Measurements from ENCODE around the gene FCHSD2. TPM values are rescaled to one million over a fixed set of nuclear protein-coding genes. Genes with fewer than 3 reads are reported as not detected.

The FCHSD2 gene
- total RNA-seq, 1 donor from 2014 or later = 18.9 TPM

DNA sequence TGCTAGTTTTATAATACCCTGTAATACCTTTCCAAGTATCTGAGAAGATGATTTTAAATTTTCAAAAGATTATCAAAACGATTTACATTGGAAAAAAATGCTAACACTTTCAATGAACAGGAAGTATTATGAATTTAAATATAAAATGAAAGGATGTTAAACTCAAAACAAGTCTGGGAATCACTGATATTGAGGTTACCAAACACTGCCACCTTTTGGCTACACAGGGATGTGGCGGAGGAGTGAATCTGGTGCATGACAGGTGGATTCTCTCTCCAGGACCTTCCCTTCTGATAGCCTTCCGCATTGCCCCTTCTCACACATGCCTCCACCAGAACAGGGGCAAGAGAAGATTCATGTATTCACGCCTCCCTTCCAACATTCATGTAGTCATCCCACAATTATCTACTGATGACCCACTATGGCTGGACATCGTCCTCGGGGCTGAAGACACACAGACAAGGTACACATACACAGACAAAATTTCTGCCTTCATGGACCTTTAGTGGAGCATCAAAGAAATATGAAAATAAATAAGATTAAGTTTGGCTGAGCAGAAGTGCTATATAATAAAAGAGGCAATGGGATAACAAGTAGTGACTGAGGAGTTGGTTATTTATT, 293.2 kb downstream of the FCHSD2 start:
- H3K4me3 Mint-ChIP-seq (ENCODE audit: unreplicated experiment) = no peak overlapping the region
- no peak overlapping the region for H3K9ac ChIP-seq (ENCODE audit: low read length)
- no peaks in the 10 kb centered on the region for H3K9me3 ChIP-seq (ENCODE audit: insufficient read depth, low read depth, low read length)
- no peak for FAIRE-seq
- H2AFZ ChIP-seq (ENCODE audit: low read depth, low read length) = no peak overlapping the region
- H3K36me3 ChIP-seq (ENCODE audit: insufficient read depth, low read length) = no peaks in the 10 kb centered on the region
- no peak overlapping the region for H3K4me2 ChIP-seq (ENCODE audit: low read length)
- no peak for DNase-seq (ENCODE audit: low read depth)
- no peaks in the 10 kb centered on the region for H3K9me3 Mint-ChIP-seq (ENCODE audit: unreplicated experiment)
- H3K27ac ChIP-seq (ENCODE audit: low read depth, low read length) = no peak overlapping the region
- H3K4me1 ChIP-seq (ENCODE audit: insufficient read depth, low read length) = no peaks in the 10 kb centered on the region
- peaks cover 4% of the 10 kb centered on the region for H3K36me3 Mint-ChIP-seq (ENCODE audit: low read depth, unreplicated experiment)
- no peaks in the 10 kb centered on the region for H3K27me3 Mint-ChIP-seq (ENCODE audit: low read depth, unreplicated experiment)
- H3K79me2 ChIP-seq (ENCODE audit: insufficient read depth, low read length) = no peaks in the 10 kb centered on the region
- TF ChIP-seq, protein P1, sequence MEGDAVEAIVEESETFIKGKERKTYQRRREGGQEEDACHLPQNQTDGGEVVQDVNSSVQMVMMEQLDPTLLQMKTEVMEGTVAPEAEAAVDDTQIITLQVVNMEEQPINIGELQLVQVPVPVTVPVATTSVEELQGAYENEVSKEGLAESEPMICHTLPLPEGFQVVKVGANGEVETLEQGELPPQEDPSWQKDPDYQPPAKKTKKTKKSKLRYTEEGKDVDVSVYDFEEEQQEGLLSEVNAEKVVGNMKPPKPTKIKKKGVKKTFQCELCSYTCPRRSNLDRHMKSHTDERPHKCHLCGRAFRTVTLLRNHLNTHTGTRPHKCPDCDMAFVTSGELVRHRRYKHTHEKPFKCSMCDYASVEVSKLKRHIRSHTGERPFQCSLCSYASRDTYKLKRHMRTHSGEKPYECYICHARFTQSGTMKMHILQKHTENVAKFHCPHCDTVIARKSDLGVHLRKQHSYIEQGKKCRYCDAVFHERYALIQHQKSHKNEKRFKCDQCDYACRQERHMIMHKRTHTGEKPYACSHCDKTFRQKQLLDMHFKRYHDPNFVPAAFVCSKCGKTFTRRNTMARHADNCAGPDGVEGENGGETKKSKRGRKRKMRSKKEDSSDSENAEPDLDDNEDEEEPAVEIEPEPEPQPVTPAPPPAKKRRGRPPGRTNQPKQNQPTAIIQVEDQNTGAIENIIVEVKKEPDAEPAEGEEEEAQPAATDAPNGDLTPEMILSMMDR (IDR thresholded peaks at IDR 0.05; ENCODE audit: insufficient read depth, low read depth, low read length) = peak; percentile 71
- TF ChIP-seq EZH2 (IDR thresholded peaks at IDR 0.05; ENCODE audit: insufficient read depth, low read length) = no peak
- H3K27me3 ChIP-seq (ENCODE audit: insufficient read depth, low read length) = no peaks in the 10 kb centered on the region
- H3K4me3 ChIP-seq (ENCODE audit: insufficient read depth, low read depth, low read length) = no peak overlapping the region
- H3K27ac Mint-ChIP-seq (ENCODE audit: unreplicated experiment) = no peak overlapping the region
- no peaks in the 10 kb centered on the region for H4K20me1 ChIP-seq (ENCODE audit: insufficient read depth, low read length)
- no peaks in the 10 kb centered on the region for H3K4me1 Mint-ChIP-seq (ENCODE audit: low read depth, unreplicated experiment)

- Histone ChIP-seq H2AFZ (ENCODE audit: low read depth, low read length) (no peak overlapping the region), H3K36me3 (ENCODE audit: insufficient read depth, low read length) (peaks cover 6% of the 10 kb centered on the region), H3K4me3 (ENCODE audit: insufficient read depth, low read depth, low read length) (no peak overlapping the region), H3K9ac (ENCODE audit: low read length) (no peak overlapping the region), H3K27ac (ENCODE audit: low read depth, low read length) (no peak overlapping the region), H4K20me1 (ENCODE audit: insufficient read depth, low read length) (no peaks in the 10 kb centered on the region), H3K27me3 (ENCODE audit: insufficient read depth, low read length) (no peaks in the 10 kb centered on the region), H3K9me3 (ENCODE audit: insufficient read depth, low read depth, low read length) (no peaks in the 10 kb centered on the region), H3K79me2 (ENCODE audit: insufficient read depth, low read length) (no peaks in the 10 kb centered on the region), H3K4me2 (ENCODE audit: low read length) (no peak overlapping the region), H3K4me1 (ENCODE audit: insufficient read depth, low read length) (peaks cover 7% of the 10 kb centered on the region)
- H3K9me3 Mint-ChIP-seq (ENCODE audit: unreplicated experiment) = no peaks in the 10 kb centered on the region
- H3K4me1 Mint-ChIP-seq (ENCODE audit: low read depth, unreplicated experiment) = peaks cover 13% of the 10 kb centered on the region
- H3K36me3 Mint-ChIP-seq (ENCODE audit: low read depth, unreplicated experiment) = peaks cover 4% of the 10 kb centered on the region
- H3K27ac Mint-ChIP-seq (ENCODE audit: unreplicated experiment) = no peak overlapping the region
- FAIRE-seq = no peak
- peak; percentile 60 for DNase-seq (ENCODE audit: low read depth)
- no peaks in the 10 kb centered on the region for H3K27me3 Mint-ChIP-seq (ENCODE audit: low read depth, unreplicated experiment)
- no peak overlapping the region for H3K4me3 Mint-ChIP-seq (ENCODE audit: unreplicated experiment)
- TF ChIP-seq EZH2 (IDR thresholded peaks at IDR 0.05; ENCODE audit: insufficient read depth, low read length) = no peak
- TF ChIP-seq, protein P1 (IDR thresholded peaks at IDR 0.05; ENCODE audit: insufficient read depth, low read depth, low read length) = no peak
These were observed 297.8 kb downstream of the FCHSD2 start for GRCh38 chr11:72844356-72844755.

GRCh38 chr11:72842653-72843330, 299.3 kb downstream of the FCHSD2 start:
- H3K4me1 ChIP-seq (ENCODE audit: insufficient read depth, low read length) = peaks cover 17% of the 10 kb centered on the region
- H3K9me3 ChIP-seq (ENCODE audit: insufficient read depth, low read depth, low read length) = no peaks in the 10 kb centered on the region
- no peak overlapping the region for H3K4me3 Mint-ChIP-seq (ENCODE audit: unreplicated experiment)
- no peaks in the 10 kb centered on the region for H3K27me3 Mint-ChIP-seq (ENCODE audit: low read depth, unreplicated experiment)
- TF ChIP-seq, protein P1 (IDR thresholded peaks at IDR 0.05; ENCODE audit: insufficient read depth, low read depth, low read length) = no peak
- no peak for TF ChIP-seq EZH2 (IDR thresholded peaks at IDR 0.05; ENCODE audit: insufficient read depth, low read length)
- H3K36me3 Mint-ChIP-seq (ENCODE audit: low read depth, unreplicated experiment) = peaks cover 4% of the 10 kb centered on the region
- peaks cover 6% of the 10 kb centered on the region for H3K36me3 ChIP-seq (ENCODE audit: insufficient read depth, low read length)
- no peak overlapping the region for H3K4me2 ChIP-seq (ENCODE audit: low read length)
- no peak overlapping the region for H3K9ac ChIP-seq (ENCODE audit: low read length)
- FAIRE-seq (no peak), DNase-seq (ENCODE audit: low read depth) (no peak)
- H3K27me3 ChIP-seq (ENCODE audit: insufficient read depth, low read length) = no peaks in the 10 kb centered on the region
- no peak overlapping the region for H2AFZ ChIP-seq (ENCODE audit: low read depth, low read length)
- H3K27ac Mint-ChIP-seq (ENCODE audit: unreplicated experiment) = no peak overlapping the region
- no peaks in the 10 kb centered on the region for H4K20me1 ChIP-seq (ENCODE audit: insufficient read depth, low read length)
- H3K79me2 ChIP-seq (ENCODE audit: insufficient read depth, low read length) = no peaks in the 10 kb centered on the region
- H3K9me3 Mint-ChIP-seq (ENCODE audit: unreplicated experiment) = no peaks in the 10 kb centered on the region
- H3K4me1 Mint-ChIP-seq (ENCODE audit: low read depth, unreplicated experiment) = peaks cover 13% of the 10 kb centered on the region
- no peak overlapping the region for H3K4me3 ChIP-seq (ENCODE audit: insufficient read depth, low read depth, low read length)
- H3K27ac ChIP-seq (ENCODE audit: low read depth, low read length) = no peak overlapping the region

All from astrocyte (in vitro differentiated cells and primary cell).